GM12872 (cell line): ENCODE measurements around the gene ARHGAP10.

Experiments
- TF ChIP-seq, protein P1 (sequence below): IDR thresholded peaks from 3 replicates; pipeline ENCODE4 v1.5.1; 2011; ENCODE audit warnings: low read depth, mild to moderate bottlenecking, low read length, moderate library complexity; ENCODE audit not compliant: insufficient read depth

The ARHGAP10 gene

DNA sequence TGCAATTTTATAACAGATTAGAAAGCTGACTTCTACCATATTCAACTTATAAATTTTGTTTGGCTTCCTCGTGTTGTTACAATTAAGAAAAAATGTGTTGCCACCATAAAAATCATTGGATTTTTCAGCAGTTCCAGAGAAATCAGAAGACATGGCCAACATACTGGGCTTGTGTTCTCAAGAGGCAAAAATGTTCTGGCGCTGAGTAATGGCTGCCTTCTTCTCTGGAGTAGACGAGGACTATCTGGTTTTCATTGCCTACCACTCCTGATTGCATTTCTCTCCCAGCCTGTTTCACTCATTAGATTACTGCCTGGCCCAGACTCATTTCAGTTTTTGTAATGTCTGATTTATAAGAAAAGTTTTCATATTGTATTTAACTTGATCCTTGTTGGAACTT, 122.3 kb downstream of the ARHGAP10 start:
- TF ChIP-seq, protein P1, sequence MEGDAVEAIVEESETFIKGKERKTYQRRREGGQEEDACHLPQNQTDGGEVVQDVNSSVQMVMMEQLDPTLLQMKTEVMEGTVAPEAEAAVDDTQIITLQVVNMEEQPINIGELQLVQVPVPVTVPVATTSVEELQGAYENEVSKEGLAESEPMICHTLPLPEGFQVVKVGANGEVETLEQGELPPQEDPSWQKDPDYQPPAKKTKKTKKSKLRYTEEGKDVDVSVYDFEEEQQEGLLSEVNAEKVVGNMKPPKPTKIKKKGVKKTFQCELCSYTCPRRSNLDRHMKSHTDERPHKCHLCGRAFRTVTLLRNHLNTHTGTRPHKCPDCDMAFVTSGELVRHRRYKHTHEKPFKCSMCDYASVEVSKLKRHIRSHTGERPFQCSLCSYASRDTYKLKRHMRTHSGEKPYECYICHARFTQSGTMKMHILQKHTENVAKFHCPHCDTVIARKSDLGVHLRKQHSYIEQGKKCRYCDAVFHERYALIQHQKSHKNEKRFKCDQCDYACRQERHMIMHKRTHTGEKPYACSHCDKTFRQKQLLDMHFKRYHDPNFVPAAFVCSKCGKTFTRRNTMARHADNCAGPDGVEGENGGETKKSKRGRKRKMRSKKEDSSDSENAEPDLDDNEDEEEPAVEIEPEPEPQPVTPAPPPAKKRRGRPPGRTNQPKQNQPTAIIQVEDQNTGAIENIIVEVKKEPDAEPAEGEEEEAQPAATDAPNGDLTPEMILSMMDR, result no peak

DNA sequence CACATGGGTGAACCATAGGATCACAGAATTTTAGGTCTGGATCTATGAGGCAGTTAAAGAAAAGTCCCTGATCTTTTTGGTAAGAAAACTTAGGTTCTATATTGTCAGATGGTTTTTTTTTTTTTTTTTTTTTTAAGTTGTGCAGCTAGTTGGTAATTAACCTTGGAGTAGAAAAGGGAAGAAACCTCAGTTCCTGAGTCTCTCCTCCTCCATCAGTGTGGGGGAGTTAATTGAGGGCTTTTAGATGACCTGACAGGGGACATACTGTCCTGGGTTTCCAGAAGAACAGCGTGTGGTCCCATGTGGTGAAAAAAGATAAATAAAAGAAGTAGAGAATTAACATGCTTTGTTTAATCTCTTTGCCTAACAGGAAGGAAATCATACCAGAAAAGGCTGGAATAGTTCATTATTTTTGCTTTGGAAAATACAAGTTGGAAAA, 123.7 kb downstream of the ARHGAP10 start:
- TF ChIP-seq, protein P1, result no peak

DNA sequence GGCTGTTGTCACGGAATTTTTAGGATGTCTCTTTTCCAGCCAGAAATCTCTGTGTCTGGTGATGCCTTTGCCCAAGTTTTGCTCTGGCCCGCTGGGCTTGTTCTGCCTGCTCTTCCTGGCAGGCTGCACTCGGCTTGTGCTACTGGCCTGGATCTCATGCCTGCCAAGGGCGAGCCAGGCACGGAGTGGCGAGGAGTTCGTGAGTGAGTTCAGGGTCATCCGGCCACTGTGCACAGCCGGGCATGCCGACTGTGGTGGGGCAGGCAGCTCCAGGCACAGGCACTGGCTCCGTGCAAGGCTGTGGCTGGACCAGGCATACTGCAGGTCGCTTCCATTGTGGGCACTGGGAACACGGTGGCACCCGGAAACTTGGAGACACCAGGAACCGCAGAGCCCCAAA, 129.1 kb downstream of the ARHGAP10 start:
- TF ChIP-seq, protein P1, result no peak

DNA sequence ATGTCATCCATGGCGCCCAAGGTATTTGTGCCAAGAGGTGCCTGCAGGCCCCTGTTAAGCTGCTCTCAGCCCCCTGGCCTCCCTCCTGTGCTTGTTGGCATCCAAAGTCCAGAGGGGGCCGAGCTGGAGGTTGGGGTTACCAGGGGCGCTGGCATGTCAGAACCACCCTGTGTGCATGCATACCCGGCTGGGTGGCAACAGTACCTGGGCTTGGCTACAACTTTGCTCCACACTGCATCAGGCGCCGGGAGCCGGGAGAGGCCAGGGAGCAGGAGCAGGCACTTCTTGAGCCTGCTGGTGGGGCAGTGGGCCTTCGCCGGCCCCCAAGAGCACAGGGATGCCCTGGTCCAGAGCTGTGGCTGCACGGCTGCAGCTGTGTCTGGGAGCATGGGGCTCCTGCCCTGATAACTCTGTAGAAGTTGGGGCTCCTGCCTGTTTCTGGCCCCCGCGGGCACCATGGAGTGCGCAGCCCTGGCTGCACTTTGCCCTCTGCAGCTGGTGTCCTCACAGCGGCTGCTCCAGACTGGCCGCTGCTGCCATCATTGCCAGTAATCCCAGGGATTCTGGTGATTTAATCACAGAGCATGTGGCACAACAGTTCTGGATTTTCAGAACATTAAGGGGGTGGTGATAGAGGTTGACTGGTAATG, 130.3 kb downstream of the ARHGAP10 start:
- TF ChIP-seq, protein P1, result no peak

- TF ChIP-seq, protein P1, result peak; percentile 29; the same call in 2 of the 3 replicates
Measured at GRCh38 chr4:147863111-147863747, 131.3 kb downstream of the ARHGAP10 start.

DNA sequence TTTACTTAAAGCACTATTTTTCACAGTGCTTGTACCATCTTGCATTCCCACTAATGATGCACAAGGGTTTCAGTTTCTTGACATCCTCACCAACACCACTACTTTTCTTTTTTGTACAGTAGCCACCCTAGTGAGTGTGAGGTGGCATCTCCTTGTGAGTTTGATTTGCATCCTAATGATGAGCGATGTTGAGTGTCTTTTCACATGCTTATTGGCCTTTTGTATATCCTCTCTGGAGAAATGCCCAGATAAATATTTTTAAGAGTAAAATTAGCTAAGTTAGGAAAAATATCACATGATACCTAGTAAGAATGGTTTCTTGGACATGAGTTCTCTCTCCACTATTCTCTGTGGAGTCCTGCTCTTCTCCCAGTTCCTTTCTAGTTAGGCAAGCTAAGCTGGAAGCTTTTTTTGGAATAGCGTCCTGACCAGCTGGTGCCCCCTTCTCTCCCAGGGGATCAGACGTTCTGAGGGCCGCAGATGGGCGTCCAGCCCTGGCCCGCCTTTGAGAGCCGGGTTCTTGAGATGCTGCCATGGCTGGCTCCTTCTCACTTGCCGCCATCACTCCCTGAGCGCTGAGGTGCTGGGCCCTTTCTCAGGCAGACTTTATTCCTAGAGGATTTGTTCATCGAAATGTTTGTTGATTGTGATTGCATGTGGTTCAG, 132.1 kb downstream of the ARHGAP10 start:
- TF ChIP-seq, protein P1, result no peak

DNA sequence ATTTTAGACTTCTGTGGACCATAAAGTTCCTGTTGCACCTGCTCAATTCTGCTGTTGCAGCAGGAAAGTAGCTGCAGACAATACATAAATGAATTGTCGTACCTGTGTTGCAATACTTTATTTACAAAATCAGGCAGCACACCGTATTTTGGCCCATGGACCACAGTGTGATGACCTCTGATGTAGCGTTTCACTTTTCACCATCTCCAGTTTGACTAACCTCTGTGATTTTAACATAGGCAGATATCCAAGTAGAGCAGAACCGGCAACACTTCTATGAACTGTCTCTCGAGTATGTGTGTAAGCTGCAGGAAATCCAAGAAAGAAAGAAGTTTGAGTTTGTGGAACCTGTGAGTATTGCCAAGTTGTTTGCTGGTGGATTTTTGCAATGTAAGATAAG, 132.7 kb downstream of the ARHGAP10 start:
- TF ChIP-seq, protein P1, result no peak
